ENCODE measurements around the gene ST3GAL6.

The ST3GAL6 gene

DNA sequence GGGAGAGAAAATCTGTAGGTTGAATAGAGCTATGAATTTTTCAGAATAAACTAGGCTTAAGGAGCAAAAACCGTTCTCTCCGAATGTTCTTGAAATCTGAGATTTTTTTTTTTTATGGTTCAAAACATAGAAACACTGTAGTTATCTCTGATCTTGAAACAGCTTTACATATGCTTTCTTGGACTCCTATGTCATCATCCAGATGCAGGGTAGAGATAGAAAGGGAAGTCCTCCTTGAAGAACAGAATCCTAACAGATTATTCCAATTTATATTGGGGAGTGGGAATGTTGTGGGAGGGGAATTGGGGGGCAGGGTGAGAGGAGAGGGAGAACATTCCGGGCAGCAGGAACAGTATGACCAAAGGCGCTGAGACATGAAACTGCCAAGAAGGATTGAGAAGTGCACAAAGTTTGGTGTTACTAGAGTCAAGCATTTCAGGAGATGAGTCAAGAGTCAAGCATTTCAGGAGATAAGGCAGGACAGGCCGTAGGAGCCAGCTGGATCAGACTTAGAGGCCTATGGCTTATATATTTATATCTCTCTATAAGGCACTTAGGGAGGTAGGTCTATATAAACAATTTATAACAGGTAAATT, 21.9 kb upstream of the ST3GAL6 start:
- DNase-seq = no peak

DNA sequence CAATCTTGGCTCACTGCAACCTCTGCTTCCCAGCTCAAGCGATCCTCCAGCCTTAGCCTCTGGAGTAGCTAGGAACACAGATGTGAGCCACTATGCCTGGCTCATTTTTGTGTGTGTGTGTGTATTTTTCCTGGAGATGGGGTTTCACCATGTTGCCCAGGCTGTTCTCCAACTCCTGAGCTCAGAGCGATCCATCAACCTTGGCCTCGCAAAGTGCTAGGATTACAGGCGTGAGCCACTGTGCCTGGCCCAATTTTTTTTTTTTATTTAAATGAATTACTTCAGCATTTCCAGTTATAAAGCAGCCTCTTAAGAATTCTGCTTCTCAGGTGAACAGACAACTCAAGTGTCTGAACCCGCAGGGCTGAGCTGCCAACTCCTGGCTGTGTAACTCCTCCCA, 20.1 kb upstream of the ST3GAL6 start:
- DNase-seq = no peak

DNA sequence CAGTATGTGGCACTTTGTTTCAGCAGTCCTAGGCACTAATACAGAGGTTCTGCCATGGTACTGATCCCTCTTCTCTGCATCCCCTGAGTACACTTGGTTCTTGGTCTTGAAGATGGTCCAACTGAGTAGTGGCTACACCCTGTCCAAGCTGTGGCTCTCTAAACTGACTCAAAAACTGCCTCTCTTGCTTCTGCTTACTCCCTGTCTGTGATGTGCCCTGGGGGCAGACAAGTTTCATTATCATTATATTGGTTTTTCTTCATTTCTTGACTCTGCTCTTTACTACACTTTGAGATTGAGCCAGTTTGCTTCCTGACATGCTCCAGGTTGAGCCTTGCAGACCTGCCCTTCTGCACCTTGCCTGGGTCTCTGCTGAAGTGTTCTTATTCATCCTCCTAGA, 18.9 kb upstream of the ST3GAL6 start:
- DNase-seq = no peak

- no peak for DNase-seq
These were observed 17.4 kb upstream of the ST3GAL6 start for GRCh38 chr3:98745718-98746117.

- DNase-seq = no peak
These were observed 17.0 kb upstream of the ST3GAL6 start for GRCh38 chr3:98746122-98746521.

DNA sequence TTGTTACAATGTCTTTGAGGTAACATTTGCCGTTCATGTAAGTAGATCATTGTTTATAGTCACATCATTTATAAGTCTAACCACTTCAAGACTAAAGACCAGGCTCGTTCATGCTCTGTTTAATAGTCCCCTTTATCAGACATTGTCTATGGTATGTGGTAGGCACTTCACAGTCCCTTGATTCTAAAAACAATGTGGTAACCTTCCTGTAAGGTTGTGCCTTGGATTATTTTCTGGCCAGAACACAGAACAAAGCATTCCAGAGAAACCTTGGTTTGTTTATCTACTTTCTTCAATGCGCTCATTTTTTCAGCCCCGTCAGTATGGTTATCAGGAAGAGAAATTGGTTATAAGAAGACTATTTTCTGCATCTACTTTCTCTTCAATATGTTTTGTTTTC, 16.3 kb upstream of the ST3GAL6 start:
- DNase-seq = no peak

DNA sequence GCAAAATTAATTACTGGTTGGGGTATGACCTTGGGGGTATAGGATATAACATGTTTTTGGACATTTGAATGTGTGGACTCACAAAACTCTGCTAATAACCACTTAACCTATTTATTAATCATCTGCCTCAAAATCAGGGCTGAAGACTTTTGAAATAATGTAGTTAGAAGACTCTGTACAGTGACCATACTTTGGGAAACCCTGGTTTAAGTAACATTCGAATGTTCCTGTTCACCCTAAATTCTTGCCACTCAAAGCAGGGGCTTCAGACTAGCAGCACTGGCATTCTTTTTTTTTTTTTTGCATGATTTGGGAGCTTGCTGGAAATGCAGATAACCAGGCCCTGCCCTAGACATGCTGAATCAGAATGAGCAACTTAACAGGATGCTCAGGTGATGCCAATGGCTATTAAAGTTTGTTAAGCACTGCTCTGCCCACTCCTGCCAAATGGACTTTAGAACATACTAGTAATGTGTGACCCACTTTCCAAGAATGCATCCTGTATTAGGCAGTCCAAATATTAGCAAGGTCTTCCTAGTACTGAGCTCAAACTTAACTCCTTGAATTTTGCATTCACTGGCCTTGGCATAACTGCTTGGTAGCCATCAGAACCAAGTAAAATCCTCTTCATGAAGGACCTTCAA, 12.7 kb upstream of the ST3GAL6 start:
- DNase-seq = no peak

DNA sequence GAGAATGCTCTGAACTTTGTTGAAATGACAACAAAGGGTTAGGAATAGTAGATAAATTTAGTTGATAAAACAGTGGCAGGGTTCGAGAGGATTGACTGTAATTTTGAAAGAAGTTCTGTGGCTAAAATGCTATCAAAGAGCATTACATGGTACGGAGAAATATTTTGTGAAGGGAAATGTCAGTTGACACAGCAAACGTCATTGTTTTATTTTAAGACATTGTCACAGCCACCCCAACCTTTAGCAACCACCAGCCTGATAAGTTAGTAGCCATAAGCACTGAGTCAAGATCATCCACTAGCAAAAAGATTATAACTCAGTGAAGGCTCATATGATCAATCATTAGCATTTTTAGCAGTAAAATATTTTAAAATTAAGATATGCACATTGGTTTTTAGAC, 8.7 kb upstream of the ST3GAL6 start:
- no peak for DNase-seq

- DNase-seq = no peak
These were observed 7.5 kb upstream of the ST3GAL6 start for GRCh38 chr3:98755601-98756000.

DNA sequence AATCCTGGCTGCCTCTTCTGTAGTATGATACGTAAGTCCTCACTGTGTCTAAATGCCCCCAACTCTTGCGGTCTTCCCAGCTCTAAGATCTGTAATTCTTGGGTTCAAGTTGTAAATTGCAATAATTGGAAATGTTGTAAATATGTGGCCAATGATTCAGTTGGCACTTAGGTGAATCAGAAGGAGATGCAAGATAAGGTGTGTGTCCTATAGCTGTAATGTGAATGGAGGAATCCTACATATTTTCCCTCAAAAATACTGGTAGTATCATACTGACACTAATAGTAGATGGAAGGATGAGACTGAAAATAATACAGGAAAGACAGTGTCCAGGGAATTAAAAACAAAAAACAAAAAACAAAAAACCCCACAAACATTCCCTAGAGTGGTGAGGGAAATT, 3.5 kb upstream of the ST3GAL6 start:
- no peak for DNase-seq

GRCh38 chr3:98761643-98762229, 1.4 kb upstream of the ST3GAL6 start:
- no peak for DNase-seq

- DNase-seq = no peak
These were observed 779 bp downstream of the ST3GAL6 start for GRCh38 chr3:98763819-98764418.

GRCh38 chr3:98764472-98764884, 1.3 kb downstream of the ST3GAL6 start:
- DNase-seq = no peak

GRCh38 chr3:98765721-98766120, 2.6 kb downstream of the ST3GAL6 start:
- no peak for DNase-seq

- DNase-seq = no peak
These were observed 3.8 kb downstream of the ST3GAL6 start for GRCh38 chr3:98766924-98767323.

- no peak for DNase-seq
These were observed 5.8 kb downstream of the ST3GAL6 start for GRCh38 chr3:98768961-98769360.

DNA sequence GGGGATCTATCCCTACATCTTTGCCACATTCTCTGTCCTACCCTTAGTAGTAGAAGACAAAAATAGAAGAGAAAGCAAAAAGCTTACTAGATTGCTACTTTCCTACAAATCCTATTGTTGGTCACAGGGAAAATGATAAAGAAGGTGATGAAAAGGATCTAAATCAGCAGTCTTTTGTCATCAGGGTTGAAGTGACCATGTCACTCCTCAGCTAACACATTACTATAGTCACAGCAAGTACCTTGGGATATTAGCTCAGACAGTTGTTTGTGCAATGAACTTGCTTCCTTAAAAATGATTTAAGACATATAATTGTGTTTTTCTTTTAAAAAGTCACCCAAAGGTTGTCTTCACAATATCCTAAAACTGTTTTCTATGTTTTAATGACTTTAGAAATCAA, 6.3 kb downstream of the ST3GAL6 start:
- no peak for DNase-seq

DNA sequence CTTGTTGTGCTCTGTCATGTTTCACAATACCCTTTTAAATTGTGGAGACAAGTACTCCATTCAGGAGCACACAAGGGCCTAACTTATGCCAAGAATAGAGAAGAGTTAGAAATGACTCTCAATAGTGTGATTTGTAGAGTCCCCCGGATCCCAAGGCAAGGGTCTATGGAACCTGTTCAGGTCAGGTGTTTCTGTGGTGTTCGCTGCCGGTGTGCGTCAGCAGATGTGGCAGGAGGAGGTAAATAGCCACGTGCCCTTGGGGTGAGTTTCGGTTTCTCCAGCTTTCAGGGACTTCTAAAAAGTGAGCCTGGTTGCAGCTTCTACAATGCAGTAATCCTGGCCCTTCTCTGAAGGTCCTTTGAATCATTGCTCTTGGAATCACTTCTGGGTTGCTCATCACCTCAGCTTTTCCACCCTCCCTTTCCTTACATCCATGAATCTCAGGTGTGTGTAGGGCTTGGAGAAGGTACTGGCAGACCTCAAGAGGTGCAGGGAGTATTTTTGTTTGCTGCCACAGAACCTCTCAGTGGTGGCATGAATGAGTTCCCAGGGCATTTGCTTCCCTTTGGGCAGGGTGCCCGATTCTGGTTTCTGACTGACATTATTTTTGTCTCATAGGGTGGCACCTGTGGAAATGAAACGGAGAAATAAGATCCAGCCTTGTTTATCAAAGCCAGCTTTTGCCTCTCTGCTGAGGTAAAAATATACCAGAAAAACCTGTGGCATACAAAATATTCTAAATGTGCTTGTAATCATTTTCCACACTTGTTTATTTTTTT, 7.3 kb downstream of the ST3GAL6 start:
- DNase-seq = no peak

DNA sequence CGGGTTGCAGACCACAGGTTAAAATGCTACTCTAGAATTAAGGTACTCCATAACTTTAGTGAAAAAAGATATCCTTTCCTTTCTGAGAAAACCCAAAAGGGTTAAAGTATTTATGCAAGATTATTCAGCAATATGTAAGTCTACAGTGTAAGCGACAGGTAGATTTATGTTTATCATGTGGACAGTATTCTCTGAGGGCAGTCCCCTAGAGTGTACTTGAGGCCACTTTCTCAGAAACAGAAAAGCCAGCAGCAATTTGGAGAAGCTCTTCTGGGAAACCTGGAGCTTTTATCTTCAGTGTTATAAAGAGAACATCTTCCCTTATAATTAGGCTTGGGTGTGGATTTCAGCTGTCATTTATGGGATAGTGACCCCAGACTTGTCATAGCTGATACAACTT, 8.9 kb downstream of the ST3GAL6 start:
- no peak for DNase-seq

DNA sequence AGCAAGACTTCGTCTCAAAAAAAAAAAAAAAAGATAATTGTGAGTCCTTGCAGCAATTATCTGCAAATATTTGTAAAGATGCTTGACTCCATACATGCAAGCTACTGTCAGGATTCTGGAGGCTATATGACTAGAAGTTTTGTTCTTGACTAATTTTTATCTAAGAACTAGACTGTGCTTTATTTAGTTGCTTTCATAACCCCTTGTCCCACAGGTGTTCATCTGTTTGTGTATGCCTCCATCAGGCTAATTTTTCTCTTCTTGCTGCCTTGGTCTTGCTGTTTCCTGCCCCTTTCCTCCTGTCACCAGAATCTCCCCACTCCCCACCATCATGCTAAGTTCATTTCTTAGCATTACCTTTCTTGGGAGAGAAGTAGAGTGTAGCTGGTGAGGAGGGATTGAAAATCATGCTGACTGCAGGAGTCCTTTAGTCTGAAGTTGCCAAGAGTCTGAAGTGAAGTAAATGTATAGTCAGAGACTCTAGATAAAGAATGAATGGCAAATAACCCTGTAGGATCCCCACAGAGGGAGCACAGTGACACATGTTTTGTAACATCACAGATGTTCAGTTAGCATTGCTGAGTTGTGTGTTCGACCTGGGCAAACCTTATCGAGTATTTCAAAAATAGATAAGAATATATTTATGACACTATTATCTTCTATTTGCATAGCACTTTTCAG, 12.5 kb downstream of the ST3GAL6 start:
- DNase-seq = no peak

DNA sequence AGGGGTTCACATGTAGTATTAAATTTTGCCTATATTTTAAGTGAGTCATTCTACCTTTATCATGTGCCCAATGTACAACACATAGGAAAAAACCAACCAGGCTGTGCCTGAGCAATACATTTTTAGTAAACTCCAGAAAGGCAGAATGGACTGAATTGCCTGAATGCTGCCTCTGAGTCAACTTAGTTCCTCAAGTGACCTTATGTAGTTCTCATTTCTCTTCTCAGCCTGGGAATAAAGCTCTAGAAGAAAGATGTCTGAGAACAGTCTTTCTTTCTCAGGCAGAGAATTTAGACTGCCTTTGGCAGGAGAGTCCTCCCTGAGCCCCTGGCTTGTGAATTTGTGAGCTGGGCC, 13.0 kb downstream of the ST3GAL6 start:
- no peak for DNase-seq

GRCh38 chr3:98777286-98777685, 14.1 kb downstream of the ST3GAL6 start:
- no peak for DNase-seq

GRCh38 chr3:98777801-98778220, 14.7 kb downstream of the ST3GAL6 start:
- no peak for DNase-seq

Measured in stimulated activated CD4-positive, alpha-beta T cell treated with anti-CD3 and anti-CD28 coated beads, Interleukin-4, amount 100 ng/mL, for 24 hours (primary cell).